CD4-positive, alpha-beta memory T cell (primary cell): Measurements from ENCODE around the gene ESYT2. TPM values are rescaled to one million over a fixed set of nuclear protein-coding genes. Genes with fewer than 3 reads are reported as not detected.
A peak's percentile ranks its signal among the peaks of the same experiment; 100 is the strongest.
"Not testable (repeated sequence)": the region's sequence is repeated elsewhere in the genome, so short reads cannot be mapped to it uniquely, and the experiment has no call there.

ENCODE experiments used
- CTCF ChIA-PET: fragments of 350-600 bp; sonication (Branson Sonifier 250); formaldehyde crosslinking; loops from one replicate; lab custom pipeline; 2021; ENCODE audit warnings: inconsistent platforms; ENCODE audit not compliant: partially characterized antibody; lab: Charles Lee
- POLR2A ChIA-PET: fragments of 350-600 bp; sonication (Branson Sonifier 250); formaldehyde crosslinking; loops from one replicate; lab custom pipeline; 2021; ENCODE audit not compliant: partially characterized antibody; lab: Charles Lee
- DNase-seq, 5 donors: peaks; one replicate each; pipeline versions ENCODE4 v3.0.0 to v3.0.0-alpha.2; 2020 to 2022; ENCODE audit warnings: mixed read lengths in 1 of 5
- H3K27ac ChIP-seq: one replicate; pipeline ENCODE4 v1.7.0; 2013; ENCODE audit warnings: low read depth, low read length
- H3K27me3 ChIP-seq: 2 replicates; pipeline ENCODE4 v1.7.0; 2013; ENCODE audit warnings: mild to moderate bottlenecking, low read length, moderate library complexity; ENCODE audit not compliant: insufficient read depth
- H3K36me3 ChIP-seq: 2 replicates; pipeline ENCODE4 v1.7.0; 2013; ENCODE audit warnings: mild to moderate bottlenecking, low read length, moderate library complexity; ENCODE audit not compliant: insufficient read depth
- H3K4me1 ChIP-seq: 2 replicates; pipeline ENCODE4 v1.7.0; 2013; ENCODE audit warnings: mild to moderate bottlenecking, low read length, moderate library complexity; ENCODE audit not compliant: insufficient read depth
- H3K4me3 ChIP-seq, 2 donors: one replicate each; pipeline ENCODE4 v1.7.0; 2013; ENCODE audit warnings: low read length in 2 of 2, mild to moderate bottlenecking in 1 of 2
- H3K9me3 ChIP-seq, 2 donors: one replicate each; pipeline ENCODE4 v1.7.0; 2013; ENCODE audit warnings: low read length in 2 of 2, control low read depth in 1 of 2; ENCODE audit not compliant: control insufficient read depth in 1 of 2
- H3K27ac Mint-ChIP-seq, 7 donors: one replicate each; pipeline ENCODE4 v1.8.0; 2020 to 2021; ENCODE audit warnings: mixed read lengths in 7 of 7, mild to moderate bottlenecking in 6 of 7, inconsistent platforms in 3 of 7, moderate library complexity in 3 of 7
- H3K27me3 Mint-ChIP-seq, 2 donors: one replicate each; pipeline ENCODE4 v1.8.0; 2020 to 2021; ENCODE audit warnings: mixed read lengths in 2 of 2
- H3K36me3 Mint-ChIP-seq, 2 donors: one replicate each; pipeline ENCODE4 v1.8.0; 2020 to 2021; ENCODE audit warnings: mixed read lengths in 2 of 2, inconsistent platforms in 1 of 2, mild to moderate bottlenecking in 1 of 2
- H3K4me1 Mint-ChIP-seq, 4 donors: one replicate each; pipeline ENCODE4 v1.8.0; 2020 to 2021; ENCODE audit warnings: mixed read lengths in 4 of 4, mild to moderate bottlenecking in 1 of 4
- H3K4me3 Mint-ChIP-seq, 8 donors: one replicate each; pipeline ENCODE4 v1.8.0; 2020 to 2021; ENCODE audit warnings: mixed read lengths in 8 of 8, mild to moderate bottlenecking in 7 of 8, moderate library complexity in 6 of 8, inconsistent platforms in 3 of 8
- H3K9me3 Mint-ChIP-seq, 8 donors: one replicate each; pipeline ENCODE4 v1.8.0; 2020 to 2021; ENCODE audit warnings: mixed read lengths in 8 of 8, mild to moderate bottlenecking in 5 of 8, inconsistent platforms in 3 of 8, moderate library complexity in 1 of 8
- intact Hi-C: fragments of 100-400 bp; cut with micrococcal nuclease; formaldehyde crosslinking; loops from one replicate; pipeline ENCODE4 v1.15.1; 2023
- polyA plus RNA-seq, 2 donors: library from polyadenylated mRNA; unstranded; fragments of 300-500 nt; fragmentation: Illumina TruSeq; gene quantifications; one replicate each; pipeline ENCODE4 v1.2.3, GENCODE V29; 2021
- total RNA-seq, 2 experiments: library from RNA; stranded (reverse); gene quantifications; one replicate each; pipeline ENCODE4 v1.2.3, GENCODE V29; 2021

The ESYT2 gene
- total and polyA plus RNA-seq, 4 experiments from 2014 or later: 52.3 to 116 (median 106) TPM

DNA sequence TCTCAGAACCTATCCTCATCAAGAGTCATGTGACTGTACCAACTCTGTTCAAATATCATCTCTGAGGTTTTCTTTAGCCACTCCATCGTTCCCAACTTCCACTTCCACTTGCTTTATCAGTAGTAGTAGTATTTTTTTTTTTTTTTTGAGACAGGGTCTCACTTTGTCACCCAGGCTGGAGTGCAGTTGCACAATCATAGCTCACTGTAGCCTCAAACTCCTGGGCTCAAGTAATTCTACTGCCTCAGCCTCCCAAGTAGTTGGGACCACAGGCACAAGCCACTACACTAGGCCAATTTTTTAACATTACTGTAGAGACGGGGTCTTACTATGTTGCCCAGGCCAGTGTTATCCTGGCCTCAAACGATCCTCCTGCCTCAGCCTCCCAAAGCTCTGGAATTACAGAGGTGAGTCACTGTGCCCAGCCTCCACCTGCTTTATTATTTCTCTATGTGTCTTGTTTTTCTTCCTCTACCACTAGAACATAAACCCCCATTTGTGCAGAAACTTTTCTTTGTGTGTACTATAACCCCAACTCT is 130.6 kb downstream of the ESYT2 start:
- peaks cover 0 to 8% of the 10 kb centered on the region in 2 donors for H3K36me3 Mint-ChIP-seq
- no peaks in the 10 kb centered on the region for H3K27me3 ChIP-seq
- ChIA-PET CTCF (interaction anchor here (6.2 kb wide), 1 partner anchor 279 kb away, joined by 154 read pairs; no protein-coding TSS in a partner anchor), POLR2A (no interaction called here)
- peaks cover 39% of the 10 kb centered on the region for H3K4me1 ChIP-seq
- no peaks in the 10 kb centered on the region for H3K27me3 Mint-ChIP-seq
- H3K36me3 ChIP-seq: no peaks in the 10 kb centered on the region
- peak overlapping the region in 2 of 7 donors; percentile 39 to 49 for H3K27ac Mint-ChIP-seq
- peaks cover 0 to 2% (median 0%) of the 10 kb centered on the region in 8 donors for H3K9me3 Mint-ChIP-seq
- no peaks in the 10 kb centered on the region for H3K9me3 ChIP-seq
- intact Hi-C loops: no loop called here
- no peak overlapping the region for H3K4me3 Mint-ChIP-seq
- H3K27ac ChIP-seq: no peak overlapping the region
- DNase-seq: no peak
- H3K4me1 Mint-ChIP-seq: peaks cover 19 to 28% (median 23%) of the 10 kb centered on the region in 4 donors
- H3K4me3 ChIP-seq: no peak overlapping the region

DNA sequence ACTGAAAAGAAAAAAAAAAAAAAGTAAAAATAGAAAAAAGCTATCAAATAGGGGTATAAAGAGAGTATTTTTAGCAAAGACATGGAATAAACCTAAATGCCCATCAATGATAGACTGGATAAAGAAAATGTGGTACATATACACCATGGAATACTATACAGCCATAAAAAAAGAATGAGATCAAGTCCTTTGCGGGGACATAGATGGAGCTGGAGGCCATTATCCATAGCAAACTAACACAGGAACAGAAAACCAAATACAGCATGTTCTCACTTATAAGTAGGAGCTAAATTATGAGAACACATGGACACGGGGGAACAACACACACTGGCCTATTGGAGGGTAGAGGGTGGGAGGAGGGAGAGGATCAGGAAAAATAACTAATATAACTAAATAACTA is 131.7 kb downstream of the ESYT2 start:
- H3K4me3 Mint-ChIP-seq, H3K4me3 ChIP-seq, H3K36me3 ChIP-seq, H3K27ac ChIP-seq, H3K9me3 ChIP-seq, H3K9me3 Mint-ChIP-seq, H3K27me3 ChIP-seq, H3K36me3 Mint-ChIP-seq, DNase-seq, intact Hi-C loops, H3K27me3 Mint-ChIP-seq: not testable (repeated sequence)
- CTCF ChIA-PET: interaction anchor here (0.6 to 6.2 kb wide), 2 partner anchors 160 to 280 kb away, joined by 3 to 154 read pairs; no protein-coding TSS in a partner anchor
- POLR2A ChIA-PET: interaction anchor here (1.4 to 2.5 kb wide), 3 partner anchors 166 to 500 kb away, joined by 3 to 19 read pairs (median 6); no protein-coding TSS in a partner anchor
- H3K27ac Mint-ChIP-seq: peak overlapping the region in 2 of 7 donors; percentile 3 to 63
- peaks cover 36% of the 10 kb centered on the region for H3K4me1 ChIP-seq
- peaks cover 12 to 19% (median 15%) of the 10 kb centered on the region in 4 donors for H3K4me1 Mint-ChIP-seq

DNA sequence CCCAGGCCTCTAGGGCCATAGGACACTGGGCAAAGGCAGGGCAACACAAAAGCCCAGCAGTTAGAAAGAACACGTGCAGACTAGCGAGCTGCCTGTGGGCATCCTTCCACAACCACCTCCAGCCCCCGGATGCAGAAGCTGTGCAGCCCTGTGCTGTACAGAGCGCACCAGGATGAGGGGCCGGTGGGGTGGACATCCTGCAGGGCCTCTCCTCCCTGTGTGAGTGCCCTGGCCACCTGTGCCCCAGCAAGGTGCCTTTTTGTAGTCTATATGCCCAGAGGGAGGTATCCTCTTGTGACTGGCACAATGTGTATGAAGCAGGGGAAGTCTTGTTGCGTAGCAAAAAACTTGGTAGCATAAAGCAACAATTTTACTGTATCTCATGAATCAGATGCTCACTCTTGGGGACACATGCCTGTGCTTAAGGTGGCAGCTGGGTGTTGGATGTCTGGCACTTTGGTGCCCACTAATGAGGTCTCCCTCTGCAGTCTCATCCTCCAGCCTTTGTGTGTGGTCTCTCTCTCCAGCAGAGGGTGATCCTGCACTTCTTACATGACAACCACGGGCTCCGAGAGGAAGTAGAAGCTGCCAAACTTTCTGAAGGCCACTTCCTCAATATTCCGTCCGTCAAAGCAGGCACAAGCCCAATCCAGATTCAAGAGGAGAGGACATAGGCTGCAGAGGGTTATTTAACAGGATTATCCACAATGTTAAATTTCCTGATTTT is 133.4 kb downstream of the ESYT2 start:
- intact Hi-C loops: loop anchor here (1.0 kb wide), 1 partner anchor 281 kb away; no protein-coding TSS in a partner anchor
- Mint-ChIP-seq H3K36me3 (peaks cover 0 to 8% of the 10 kb centered on the region in 2 donors), H3K4me3 (peak overlapping the region in 6 of 8 donors; percentile 11 to 75 (median 70))

DNA sequence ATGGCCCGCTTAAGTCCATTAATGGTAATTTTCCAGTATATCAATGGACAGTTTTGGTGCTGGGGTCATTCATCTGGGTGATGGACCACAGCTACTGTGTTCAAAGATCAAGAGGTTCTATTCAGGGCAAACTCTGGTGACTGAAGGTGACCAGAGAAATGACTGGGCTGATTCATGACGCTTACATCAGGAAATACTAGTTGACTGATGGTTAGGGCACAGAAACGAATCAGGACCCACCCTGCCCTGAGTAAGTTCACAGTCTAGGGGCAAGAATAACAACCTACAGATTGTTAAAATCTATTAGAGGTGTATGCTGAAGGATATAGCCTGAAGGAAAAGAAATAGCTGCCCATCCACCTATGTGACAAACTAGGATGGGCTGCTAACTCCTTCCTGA is 134.3 kb downstream of the ESYT2 start:
- no peak overlapping the region for H3K4me3 ChIP-seq
- no peaks in the 10 kb centered on the region for H3K9me3 ChIP-seq
- H3K36me3 ChIP-seq: no peaks in the 10 kb centered on the region
- Mint-ChIP-seq H3K4me1 (peaks cover 8 to 13% (median 11%) of the 10 kb centered on the region in 4 donors), H3K27me3 (no peaks in the 10 kb centered on the region), H3K4me3 (no peak overlapping the region), H3K36me3 (peaks cover 0 to 8% of the 10 kb centered on the region in 2 donors), H3K27ac (peak overlapping the region in 4 of 7 donors; percentile 10 to 83 (median 70)), H3K9me3 (peaks cover 0 to 2% (median 0%) of the 10 kb centered on the region in 8 donors)
- CTCF ChIA-PET: interaction anchor here (1.0 to 6.2 kb wide), 2 partner anchors 278 to 282 kb away, joined by 3 to 154 read pairs; no protein-coding TSS in a partner anchor
- peaks cover 22% of the 10 kb centered on the region for H3K4me1 ChIP-seq
- H3K27me3 ChIP-seq: no peaks in the 10 kb centered on the region
- no peak for DNase-seq
- POLR2A ChIA-PET: interaction anchor here (0.6 to 2.3 kb wide), 2 partner anchors 10 to 282 kb away, joined by 4 to 19 read pairs; partner anchors contain the start of gene NCAPG2
- H3K27ac ChIP-seq: no peak overlapping the region
- intact Hi-C loops: no loop called here

More for the DNA sequence above, 133.4 kb downstream of the ESYT2 start:
- peaks cover 8 to 13% (median 12%) of the 10 kb centered on the region in 4 donors for H3K4me1 Mint-ChIP-seq
- H3K27ac Mint-ChIP-seq: peak overlapping the region; percentile 60 to 90 (median 64)
- Histone ChIP-seq H3K4me3 (no peak overlapping the region), H3K27me3 (no peaks in the 10 kb centered on the region), H3K27ac (peak overlapping the region; percentile 12), H3K36me3 (no peaks in the 10 kb centered on the region), H3K9me3 (no peaks in the 10 kb centered on the region), H3K4me1 (peaks cover 28% of the 10 kb centered on the region)
- peaks cover 0 to 2% (median 0%) of the 10 kb centered on the region in 8 donors for H3K9me3 Mint-ChIP-seq
- ChIA-PET CTCF (interaction anchor here (0.7 to 6.2 kb wide), 8 partner anchors 9 to 281 kb away, joined by 3 to 154 read pairs (median 3); partner anchors contain the start of gene NCAPG2), POLR2A (interaction anchor here (0.6 to 2.5 kb wide), 6 partner anchors 9 to 502 kb away, joined by 3 to 19 read pairs (median 4); partner anchors contain the start of gene NCAPG2)
- H3K27me3 Mint-ChIP-seq: no peaks in the 10 kb centered on the region
- peak; percentile 43 to 67 (median 58) for DNase-seq

DNA sequence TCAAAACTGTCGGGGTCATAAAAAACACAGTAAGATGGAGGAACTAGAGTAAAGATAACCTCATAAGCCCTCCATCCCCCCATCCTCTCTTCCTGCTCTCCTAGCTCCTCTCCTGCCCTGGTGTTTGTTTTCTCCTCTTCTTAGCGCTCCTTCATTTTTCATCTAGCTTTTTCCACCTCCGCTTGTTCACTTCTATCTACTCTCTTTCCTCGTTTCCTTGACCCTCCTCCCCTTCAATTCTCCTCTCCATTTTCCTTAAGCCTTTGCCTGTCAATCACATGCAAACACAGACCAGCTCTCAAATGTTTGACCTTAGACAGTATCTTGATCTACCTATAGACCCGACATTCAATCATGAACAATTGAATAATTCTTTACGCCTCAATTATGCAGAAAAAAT is 134.7 kb downstream of the ESYT2 start:
- H3K9me3 ChIP-seq: no peaks in the 10 kb centered on the region
- peaks cover 0 to 8% of the 10 kb centered on the region in 2 donors for H3K36me3 Mint-ChIP-seq

DNA sequence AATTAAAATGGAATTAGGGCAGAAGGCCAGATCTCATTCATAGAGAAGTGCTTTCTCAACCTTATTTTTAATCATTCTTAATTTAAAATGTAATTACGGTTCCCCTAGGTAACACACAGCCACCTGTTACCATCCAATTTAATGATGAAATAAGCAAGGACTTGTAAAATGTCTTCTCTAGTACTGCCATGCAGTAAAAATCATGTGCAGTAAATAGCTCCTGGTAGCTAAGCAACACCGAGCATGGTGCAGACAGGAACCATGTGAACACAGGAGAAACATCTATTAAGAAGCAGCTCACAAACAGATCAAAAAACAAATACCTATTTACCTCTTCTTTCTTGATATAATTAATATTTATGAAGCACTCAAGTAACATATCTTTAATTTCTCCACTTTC is 139.8 kb downstream of the ESYT2 start:
- Mint-ChIP-seq H3K4me1 (peaks cover 0 to 4% (median 0%) of the 10 kb centered on the region in 4 donors), H3K27me3 (no peaks in the 10 kb centered on the region), H3K4me3 (no peak overlapping the region), H3K27ac (no peak overlapping the region), H3K36me3 (peaks cover 10 to 17% of the 10 kb centered on the region in 2 donors), H3K9me3 (peaks cover 0 to 2% (median 0%) of the 10 kb centered on the region in 8 donors)
- H3K36me3 ChIP-seq: no peaks in the 10 kb centered on the region
- no peaks in the 10 kb centered on the region for H3K9me3 ChIP-seq
- H3K27ac ChIP-seq: no peak overlapping the region
- H3K4me3 ChIP-seq: no peak overlapping the region
- POLR2A ChIA-PET: no interaction called here
- no peaks in the 10 kb centered on the region for H3K27me3 ChIP-seq
- no peak for DNase-seq
- intact Hi-C loops: no loop called here
- CTCF ChIA-PET: interaction anchor here (5.0 kb wide), 1 partner anchor 287 kb away, joined by 32 read pairs; no protein-coding TSS in a partner anchor
- no peaks in the 10 kb centered on the region for H3K4me1 ChIP-seq

More for the DNA sequence above, 134.7 kb downstream of the ESYT2 start:
- Mint-ChIP-seq H3K27ac (peak overlapping the region in 2 of 7 donors; percentile 1 to 80), H3K9me3 (peaks cover 0 to 2% (median 0%) of the 10 kb centered on the region in 8 donors), H3K4me3 (no peak overlapping the region), H3K27me3 (no peaks in the 10 kb centered on the region), H3K4me1 (peaks cover 8 to 13% (median 11%) of the 10 kb centered on the region in 4 donors)
- no peaks in the 10 kb centered on the region for H3K36me3 ChIP-seq
- no peak overlapping the region for H3K27ac ChIP-seq
- H3K4me3 ChIP-seq: no peak overlapping the region
- DNase-seq: no peak
- ChIA-PET POLR2A (no interaction called here), CTCF (interaction anchor here (6.2 kb wide), 1 partner anchor 283 kb away, joined by 154 read pairs; no protein-coding TSS in a partner anchor)
- peaks cover 20% of the 10 kb centered on the region for H3K4me1 ChIP-seq
- intact Hi-C loops: no loop called here
- H3K27me3 ChIP-seq: no peaks in the 10 kb centered on the region
